Naive thymus-derived CD4-positive, alpha-beta T cell (primary cell): ENCODE measurements around the gene KCNH4. TPM values are rescaled to one million over a fixed set of nuclear protein-coding genes. Genes with fewer than 3 reads are reported as not detected.

ENCODE experiments used
- ATAC-seq: fragments of 150-1000 bp; cut with Tn5 transposase; 2 replicates; pipeline ENCODE4 v1.10.0; 2021; ENCODE audit warnings: mild to moderate bottlenecking, moderate library complexity
- CTCF ChIA-PET: fragments of 350-600 bp; sonication (Branson Sonifier 250); formaldehyde crosslinking; loops from one replicate; lab custom pipeline; 2021; ENCODE audit warnings: antibody characterized with exemption; lab: Charles Lee
- POLR2A ChIA-PET: fragments of 350-600 bp; sonication (Branson Sonifier 250); formaldehyde crosslinking; loops from one replicate; lab custom pipeline; 2021; ENCODE audit warnings: antibody characterized with exemption, inconsistent platforms; lab: Charles Lee
- DNase-seq, 9 donors: peaks; one replicate each; pipeline versions ENCODE4 v3.0.0 to v3.0.0-alpha.2; 2020 to 2022; ENCODE audit warnings: mixed read lengths in 1 of 9
- H3K27ac ChIP-seq: one replicate; pipeline ENCODE4 v1.7.0; 2013; ENCODE audit warnings: mild to moderate bottlenecking, low read depth, low read length, moderate library complexity
- H3K27me3 ChIP-seq, 2 donors: one replicate each; pipeline ENCODE4 v1.7.0; 2013; ENCODE audit warnings: low read length in 2 of 2, mild to moderate bottlenecking in 2 of 2, moderate library complexity in 2 of 2; ENCODE audit not compliant: control insufficient read depth in 2 of 2, insufficient read depth in 2 of 2
- H3K36me3 ChIP-seq, 3 experiments: 1 replicate in 2 of 3; 2 replicates in 1 of 3; pipeline ENCODE4 v1.7.0; 2013; ENCODE audit warnings: low read length in 3 of 3, mild to moderate bottlenecking in 3 of 3, moderate library complexity in 1 of 3; ENCODE audit not compliant: insufficient read depth in 3 of 3, control insufficient read depth in 2 of 3
- H3K4me1 ChIP-seq, 2 donors: one replicate each; pipeline ENCODE4 v1.7.0; 2013; ENCODE audit warnings: low read length in 2 of 2, mild to moderate bottlenecking in 2 of 2, moderate library complexity in 1 of 2; ENCODE audit not compliant: control insufficient read depth in 2 of 2, insufficient read depth in 2 of 2
- H3K4me3 ChIP-seq: 2 replicates; pipeline ENCODE4 v1.7.0; 2013; ENCODE audit warnings: mild to moderate bottlenecking, low read length
- H3K9me3 ChIP-seq, 3 experiments: 1 replicate in 2 of 3; 2 replicates in 1 of 3; pipeline ENCODE4 v1.7.0; 2013; ENCODE audit warnings: low read length in 3 of 3; ENCODE audit not compliant: control insufficient read depth in 2 of 3
- H3K27ac Mint-ChIP-seq, 9 donors: one replicate each; pipeline ENCODE4 v1.8.0; 2020 to 2022; ENCODE audit warnings: mixed read lengths in 9 of 9, mild to moderate bottlenecking in 8 of 9, moderate library complexity in 5 of 9, inconsistent platforms in 2 of 9
- H3K27me3 Mint-ChIP-seq, 5 donors: one replicate each; pipeline ENCODE4 v1.8.0; 2021 to 2022; ENCODE audit warnings: mixed read lengths in 5 of 5, mild to moderate bottlenecking in 1 of 5
- H3K36me3 Mint-ChIP-seq, 5 donors: one replicate each; pipeline ENCODE4 v1.8.0; 2020 to 2022; ENCODE audit warnings: mixed read lengths in 5 of 5, mild to moderate bottlenecking in 3 of 5, inconsistent platforms in 1 of 5
- H3K4me1 Mint-ChIP-seq, 7 donors: one replicate each; pipeline ENCODE4 v1.8.0; 2020 to 2022; ENCODE audit warnings: mixed read lengths in 7 of 7, mild to moderate bottlenecking in 3 of 7, inconsistent platforms in 1 of 7
- H3K4me3 Mint-ChIP-seq, 10 donors: one replicate each; pipeline ENCODE4 v1.8.0; 2020 to 2022; ENCODE audit warnings: mild to moderate bottlenecking in 10 of 10, mixed read lengths in 10 of 10, moderate library complexity in 6 of 10, inconsistent platforms in 2 of 10
- H3K9me3 Mint-ChIP-seq, 11 donors: one replicate each; pipeline ENCODE4 v1.8.0; 2020 to 2022; ENCODE audit warnings: mixed read lengths in 11 of 11, mild to moderate bottlenecking in 4 of 11, inconsistent platforms in 1 of 11, moderate library complexity in 1 of 11
- intact Hi-C, 2 donors: fragments of 100-400 bp; cut with micrococcal nuclease; formaldehyde crosslinking; loops; one replicate each; pipeline ENCODE4 v1.15.1; 2023
- polyA plus RNA-seq, 2 donors: library from polyadenylated mRNA; unstranded; fragments of 300-500 nt; fragmentation: Illumina TruSeq; gene quantifications; one replicate each; pipeline ENCODE4 v1.2.3, GENCODE V29; 2021
- total RNA-seq, 6 experiments: library from RNA in 5 of 6; stranded (reverse) in 5 of 6; gene quantifications; 1 replicate in 5 of 6; 2 replicates in 1 of 6; pipeline ENCODE4 v1.2.3 and lab custom pipeline; 2021 to 2026

The KCNH4 gene
- total and polyA plus RNA-seq, 7 experiments from 2014 or later = 0.07 to 0.24 (median 0.14) TPM; not detected in 3

DNA sequence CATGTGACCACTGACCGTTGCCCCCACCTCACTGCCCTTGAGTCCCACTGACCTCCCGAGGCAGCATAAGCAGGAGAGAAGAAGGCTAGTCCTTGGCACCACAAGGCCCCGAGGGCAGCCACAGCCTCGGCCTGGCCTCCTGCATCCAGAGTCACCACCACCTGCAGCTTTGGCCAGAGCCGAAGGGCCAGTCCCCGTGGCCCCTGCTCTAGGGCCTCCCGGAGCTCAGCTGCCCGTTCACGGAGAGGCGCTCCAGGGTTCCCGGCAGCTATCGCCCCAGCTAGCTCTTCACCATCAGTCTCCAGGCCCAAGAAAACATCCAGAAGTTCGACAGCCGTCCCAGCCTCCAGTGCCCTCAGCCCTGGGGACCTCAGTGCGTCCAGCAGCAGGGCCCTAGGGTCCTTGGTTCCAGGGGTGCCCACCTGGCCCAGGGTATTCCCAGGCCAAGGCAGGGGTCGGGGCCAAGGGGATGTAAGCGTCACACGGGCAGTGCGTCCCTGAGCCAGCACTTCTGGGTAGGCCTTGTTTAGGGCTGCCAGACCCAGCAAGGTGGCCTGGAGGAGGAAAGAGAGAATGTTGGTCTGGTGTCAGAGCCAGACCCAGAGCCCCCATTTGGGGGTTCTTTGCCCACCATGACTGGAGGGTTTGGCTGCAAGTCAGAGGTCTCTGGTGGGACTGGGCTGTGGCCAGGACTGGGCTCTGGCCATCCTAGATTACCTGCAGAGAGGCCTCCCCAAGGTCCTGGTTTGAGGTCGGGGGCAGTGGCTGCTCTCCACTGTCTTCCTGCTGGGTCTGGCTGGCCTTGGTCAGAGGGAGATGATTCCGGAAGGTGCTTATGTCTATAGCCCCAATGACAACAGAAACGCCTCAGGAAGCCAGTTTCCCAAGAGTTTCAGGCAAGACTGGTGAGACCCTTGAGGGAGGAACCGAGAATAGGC is 11.5 kb upstream of the KCNH4 start:
- H3K4me1 Mint-ChIP-seq = peaks cover 18 to 33% (median 23%) of the 10 kb centered on the region in 7 donors
- Histone ChIP-seq H3K36me3 (peaks cover 0 to 3% (median 0%) of the 10 kb centered on the region in 3 experiments), H3K4me1 (peaks cover 4 to 19% of the 10 kb centered on the region in 2 donors), H3K9me3 (no peaks in the 10 kb centered on the region), H3K27me3 (no peaks in the 10 kb centered on the region), H3K4me3 (no peak overlapping the region), H3K27ac (no peak overlapping the region)
- H3K27me3 Mint-ChIP-seq = no peaks in the 10 kb centered on the region
- H3K9me3 Mint-ChIP-seq = peaks cover 0 to 1% (median 0%) of the 10 kb centered on the region in 11 donors
- POLR2A ChIA-PET = interaction anchor here (0.6 to 0.7 kb wide), 2 partner anchors 72 to 113 kb away, joined by 3 read pairs; no protein-coding TSS in a partner anchor
- CTCF ChIA-PET = no interaction called here
- DNase-seq (no peak), ATAC-seq (no peak)
- H3K4me3 Mint-ChIP-seq = peak overlapping the region; percentile 36 to 99 (median 95)
- peaks cover 0 to 3% (median 0%) of the 10 kb centered on the region in 5 donors for H3K36me3 Mint-ChIP-seq
- intact Hi-C loops = loop anchor here (5.0 to 10.0 kb wide), 4 partner anchors 55 to 830 kb away; partner anchors contain the start of genes NAGLU (in 1 of the 2) and VAT1 (in 1 of the 2)
- peak overlapping the region in 3 of 9 donors; percentile 36 to 73 (median 38) for H3K27ac Mint-ChIP-seq

DNA sequence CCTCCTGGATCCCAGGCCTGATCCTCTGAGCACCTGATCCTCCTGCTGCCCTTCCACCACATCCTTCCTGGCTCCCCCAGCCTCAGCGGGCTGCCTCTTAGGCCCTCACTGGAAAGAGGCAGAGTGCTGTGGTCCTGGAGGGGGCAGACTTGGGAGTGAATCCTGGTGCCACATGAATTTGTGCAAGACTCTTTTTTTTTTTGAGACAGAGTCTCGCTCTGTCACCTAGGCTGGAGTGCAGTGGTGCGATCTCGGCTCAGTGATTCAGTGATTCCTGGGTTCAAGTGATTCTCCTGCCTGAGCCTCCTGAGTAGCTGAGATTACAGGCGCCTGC is 10.3 kb upstream of the KCNH4 start:
- no peaks in the 10 kb centered on the region for H3K27me3 ChIP-seq
- H3K36me3 Mint-ChIP-seq = peaks cover 0 to 2% (median 0%) of the 10 kb centered on the region in 5 donors
- H3K27ac ChIP-seq = no peak overlapping the region
- H3K4me3 ChIP-seq = no peak overlapping the region
- peaks cover 0 to 3% (median 0%) of the 10 kb centered on the region in 3 experiments for H3K36me3 ChIP-seq
- peaks cover 4 to 19% of the 10 kb centered on the region in 2 donors for H3K4me1 ChIP-seq
- no peak overlapping the region for H3K4me3 Mint-ChIP-seq
- intact Hi-C loops = loop anchor here (5.0 to 10.0 kb wide), 4 partner anchors 56 to 831 kb away; partner anchors contain the start of genes NAGLU (in 1 of the 2) and VAT1 (in 1 of the 2)
- CTCF ChIA-PET = no interaction called here
- no peak overlapping the region for H3K27ac Mint-ChIP-seq
- DNase-seq (no peak), ATAC-seq (no peak)
- no peaks in the 10 kb centered on the region for H3K9me3 ChIP-seq
- no peaks in the 10 kb centered on the region for H3K27me3 Mint-ChIP-seq
- peaks cover 18 to 29% (median 23%) of the 10 kb centered on the region in 7 donors for H3K4me1 Mint-ChIP-seq
- H3K9me3 Mint-ChIP-seq = peaks cover 0 to 1% (median 0%) of the 10 kb centered on the region in 11 donors
- POLR2A ChIA-PET = interaction anchor here (0.5 kb wide), 1 partner anchor 31 kb away, joined by 3 read pairs; no protein-coding TSS in a partner anchor

DNA sequence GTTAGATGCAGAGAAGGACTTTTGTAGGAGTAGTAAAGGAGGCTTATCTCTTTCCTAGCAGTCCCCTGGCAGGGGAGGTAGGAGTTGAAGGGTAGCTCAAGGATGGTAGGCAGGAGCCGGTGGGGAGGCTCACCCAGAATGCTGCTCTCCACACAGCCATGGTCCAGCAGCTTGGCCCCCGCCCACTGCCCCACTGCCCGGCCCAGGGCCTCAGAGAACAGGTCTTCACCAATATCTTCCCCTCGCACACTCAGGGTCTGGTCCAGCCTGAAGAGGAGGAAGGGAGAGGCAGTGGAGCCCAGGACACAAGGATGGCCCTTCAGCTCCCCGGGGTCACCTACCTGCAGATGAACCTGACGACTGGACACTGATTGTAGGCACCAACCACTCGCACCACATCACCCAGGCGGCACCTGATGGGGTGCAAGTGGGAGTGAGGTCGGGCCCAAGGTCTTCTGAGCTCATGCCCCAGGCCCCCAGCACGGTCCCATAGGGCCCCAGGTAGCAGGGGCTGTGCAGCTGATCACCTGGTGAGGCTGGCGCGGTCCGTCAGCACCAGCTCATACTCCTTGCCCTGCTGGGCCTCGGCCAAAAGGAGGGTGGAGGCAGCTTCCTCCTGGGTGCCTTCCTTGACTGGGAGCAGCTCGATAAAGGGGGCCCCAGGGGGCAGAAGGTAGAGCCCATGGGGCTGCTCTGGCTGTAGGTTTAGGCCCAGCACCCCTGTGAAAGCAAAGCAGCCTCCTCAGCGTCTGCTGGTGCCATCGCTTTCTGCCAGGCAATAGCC is 9.7 kb upstream of the KCNH4 start:
- Mint-ChIP-seq H3K27me3 (no peaks in the 10 kb centered on the region), H3K4me3 (no peak overlapping the region), H3K4me1 (peaks cover 17 to 29% (median 23%) of the 10 kb centered on the region in 7 donors), H3K27ac (peak overlapping the region in 3 of 9 donors; percentile 25 to 65 (median 53)), H3K9me3 (peaks cover 0 to 1% (median 0%) of the 10 kb centered on the region in 11 donors), H3K36me3 (peaks cover 0 to 2% (median 0%) of the 10 kb centered on the region in 5 donors)
- Histone ChIP-seq H3K4me3 (no peak overlapping the region), H3K36me3 (peaks cover 0 to 3% (median 0%) of the 10 kb centered on the region in 3 experiments), H3K27ac (no peak overlapping the region), H3K9me3 (no peaks in the 10 kb centered on the region), H3K27me3 (no peaks in the 10 kb centered on the region), H3K4me1 (peaks cover 4 to 19% of the 10 kb centered on the region in 2 donors)
- ChIA-PET CTCF (no interaction called here), POLR2A (interaction anchor here (0.5 kb wide), 1 partner anchor 31 kb away, joined by 3 read pairs; no protein-coding TSS in a partner anchor)
- ATAC-seq = no peak
- DNase-seq = no peak
- intact Hi-C loops = loop anchor here (5.0 to 10.0 kb wide), 4 partner anchors 57 to 832 kb away; partner anchors contain the start of genes NAGLU (in 1 of the 2) and VAT1 (in 1 of the 2)

DNA sequence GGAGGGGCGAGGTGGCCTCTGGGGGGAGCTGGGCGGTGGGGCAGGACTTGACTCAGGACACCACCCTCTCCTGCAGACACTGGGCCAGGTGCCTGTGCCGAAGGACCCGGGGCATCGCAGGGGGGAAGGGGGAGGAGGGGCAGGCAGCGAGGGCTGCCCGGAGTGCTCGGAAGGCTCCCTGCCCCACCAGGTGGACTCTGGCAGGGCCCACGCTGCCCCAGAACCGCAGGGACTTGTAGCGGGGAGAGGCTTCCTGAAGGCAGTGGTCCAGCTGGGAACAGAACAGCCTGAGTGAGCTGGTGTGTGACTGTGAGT is 8.7 kb upstream of the KCNH4 start:
- Histone ChIP-seq H3K27me3 (no peaks in the 10 kb centered on the region), H3K27ac (no peak overlapping the region), H3K36me3 (peaks cover 0 to 3% (median 0%) of the 10 kb centered on the region in 3 experiments), H3K4me1 (peaks cover 6 to 23% of the 10 kb centered on the region in 2 donors), H3K4me3 (no peak overlapping the region), H3K9me3 (no peaks in the 10 kb centered on the region)
- Mint-ChIP-seq H3K36me3 (peaks cover 0 to 2% (median 0%) of the 10 kb centered on the region in 5 donors), H3K27ac (no peak overlapping the region), H3K27me3 (no peaks in the 10 kb centered on the region), H3K4me3 (no peak overlapping the region), H3K9me3 (peaks cover 0 to 1% (median 0%) of the 10 kb centered on the region in 11 donors), H3K4me1 (peaks cover 24 to 36% (median 31%) of the 10 kb centered on the region in 7 donors)
- ATAC-seq = no peak
- DNase-seq = no peak
- intact Hi-C loops = no loop called here
- POLR2A ChIA-PET = no interaction called here
- CTCF ChIA-PET = no interaction called here

DNA sequence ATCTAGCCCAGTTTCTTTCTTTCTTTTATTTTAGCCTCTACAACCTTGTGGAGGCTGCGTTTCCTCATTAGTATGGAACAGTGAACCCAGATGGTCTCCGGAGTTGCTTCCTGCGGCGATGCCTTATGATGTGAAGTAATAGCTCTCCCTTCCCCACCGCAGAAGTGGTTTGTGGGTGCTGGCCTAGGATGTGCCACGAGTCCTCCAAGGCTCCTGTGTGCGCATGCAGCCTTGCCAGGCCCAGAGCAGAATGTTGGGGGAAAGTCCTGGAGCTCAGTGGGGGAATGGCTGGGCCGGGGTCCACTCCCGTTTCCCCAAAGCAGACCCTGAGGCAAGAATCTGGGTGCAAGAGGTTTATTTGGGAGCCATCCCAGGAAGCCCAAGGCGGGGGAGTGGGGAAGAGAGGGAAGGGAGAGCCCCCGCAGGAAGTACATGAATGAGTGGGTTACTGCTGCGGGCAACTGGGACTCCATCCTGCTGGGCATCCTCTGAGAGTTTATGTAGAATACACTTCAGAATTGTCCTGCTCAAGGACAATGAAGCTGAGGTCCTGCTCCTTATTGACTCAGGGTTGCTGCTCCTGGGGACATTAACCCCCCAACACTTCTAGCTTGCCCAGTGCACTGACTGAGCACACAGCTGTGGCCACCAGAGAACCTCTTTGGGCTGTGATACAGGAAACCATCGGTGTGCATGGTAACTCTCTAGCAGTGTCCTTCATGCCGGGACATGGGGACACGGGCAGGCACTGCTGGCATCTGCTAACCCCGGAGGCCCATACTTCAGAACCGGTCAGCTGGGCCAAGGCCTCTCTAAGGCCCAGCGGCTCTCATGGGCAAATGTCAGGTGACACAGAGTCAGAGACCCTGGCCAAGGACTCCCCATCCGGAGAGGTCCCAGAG is 8.1 kb upstream of the KCNH4 start:
- intact Hi-C loops = no loop called here
- CTCF ChIA-PET = no interaction called here
- Mint-ChIP-seq H3K4me1 (peaks cover 20 to 34% (median 27%) of the 10 kb centered on the region in 7 donors), H3K9me3 (no peaks in the 10 kb centered on the region), H3K4me3 (no peak overlapping the region), H3K36me3 (no peaks in the 10 kb centered on the region), H3K27me3 (no peaks in the 10 kb centered on the region), H3K27ac (no peak overlapping the region)
- Histone ChIP-seq H3K27me3 (no peaks in the 10 kb centered on the region), H3K9me3 (no peaks in the 10 kb centered on the region), H3K4me3 (no peak overlapping the region), H3K36me3 (peaks cover 0 to under 1% (median 0%) of the 10 kb centered on the region in 3 experiments), H3K27ac (no peak overlapping the region), H3K4me1 (peaks cover 10 to 23% of the 10 kb centered on the region in 2 donors)
- DNase-seq (no peak), ATAC-seq (no peak)
- POLR2A ChIA-PET = no interaction called here
